Liver (tissue), 3 donors: ENCODE measurements around the gene OR1E2.
"Not testable (repeated sequence)": the region's sequence is repeated elsewhere in the genome, so short reads cannot be mapped to it uniquely, and the experiment has no call there.

Source experiments
- JUND ChIP-seq, 2 donors: IDR thresholded peaks; 2 replicates each; pipeline ENCODE4 v1.6.1; 2016; ENCODE audit warnings: antibody characterized with exemption in 2 of 2
- RAD21 ChIP-seq, 2 donors: IDR thresholded peaks; 2 replicates each; pipeline ENCODE4 v1.6.1; 2016; ENCODE audit warnings: antibody characterized with exemption in 2 of 2, mild to moderate bottlenecking in 2 of 2
- TAF1 ChIP-seq: conservative IDR thresholded peaks from 2 replicates; pipeline ENCODE4 v1.6.1; 2016; ENCODE audit warnings: antibody characterized with exemption, mild to moderate bottlenecking
- TF ChIP-seq, protein P1 (sequence below): fragments of 150-350 bp; IDR thresholded peaks from 2 replicates; pipeline ENCODE4 v1.5.1; 2017; ENCODE audit warnings: improper control_type of control experiment, low read depth, low read length; ENCODE audit not compliant: missing input control
- TF ChIP-seq, protein P2 (sequence below): IDR thresholded peaks from 2 replicates; pipeline ENCODE4 v1.6.1; 2016; ENCODE audit warnings: antibody characterized with exemption
- donor health status: healthy.
- donor health status: healthy.

DNA sequence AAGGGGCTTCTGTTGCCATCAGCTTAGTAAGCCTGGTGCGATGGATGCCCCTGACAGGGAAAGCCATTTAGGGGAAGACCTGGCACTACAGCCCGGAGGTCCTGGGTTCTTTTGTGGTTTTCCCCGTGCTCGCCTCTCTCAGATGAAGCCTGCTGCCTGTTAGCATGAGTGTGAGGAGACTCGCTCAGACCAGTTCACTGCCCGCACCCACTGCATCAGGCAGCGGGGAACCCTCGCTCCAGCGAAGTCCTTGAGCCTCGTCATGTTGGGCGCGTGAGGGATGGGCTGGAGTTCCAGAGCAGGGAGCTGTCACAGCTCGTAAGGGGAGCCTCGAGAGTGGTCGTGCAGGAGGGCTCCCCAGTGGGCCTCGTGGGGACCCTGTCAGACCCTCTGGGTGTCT is 21.4 kb downstream of the OR1E2 start:
- TF ChIP-seq TAF1; RAD21 (IDR thresholded peaks at IDR 0.05); JUND (IDR thresholded peaks at IDR 0.05): not testable (repeated sequence)
- TF ChIP-seq, protein P1, sequence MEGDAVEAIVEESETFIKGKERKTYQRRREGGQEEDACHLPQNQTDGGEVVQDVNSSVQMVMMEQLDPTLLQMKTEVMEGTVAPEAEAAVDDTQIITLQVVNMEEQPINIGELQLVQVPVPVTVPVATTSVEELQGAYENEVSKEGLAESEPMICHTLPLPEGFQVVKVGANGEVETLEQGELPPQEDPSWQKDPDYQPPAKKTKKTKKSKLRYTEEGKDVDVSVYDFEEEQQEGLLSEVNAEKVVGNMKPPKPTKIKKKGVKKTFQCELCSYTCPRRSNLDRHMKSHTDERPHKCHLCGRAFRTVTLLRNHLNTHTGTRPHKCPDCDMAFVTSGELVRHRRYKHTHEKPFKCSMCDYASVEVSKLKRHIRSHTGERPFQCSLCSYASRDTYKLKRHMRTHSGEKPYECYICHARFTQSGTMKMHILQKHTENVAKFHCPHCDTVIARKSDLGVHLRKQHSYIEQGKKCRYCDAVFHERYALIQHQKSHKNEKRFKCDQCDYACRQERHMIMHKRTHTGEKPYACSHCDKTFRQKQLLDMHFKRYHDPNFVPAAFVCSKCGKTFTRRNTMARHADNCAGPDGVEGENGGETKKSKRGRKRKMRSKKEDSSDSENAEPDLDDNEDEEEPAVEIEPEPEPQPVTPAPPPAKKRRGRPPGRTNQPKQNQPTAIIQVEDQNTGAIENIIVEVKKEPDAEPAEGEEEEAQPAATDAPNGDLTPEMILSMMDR = not testable (repeated sequence)
- TF ChIP-seq, protein P2, sequence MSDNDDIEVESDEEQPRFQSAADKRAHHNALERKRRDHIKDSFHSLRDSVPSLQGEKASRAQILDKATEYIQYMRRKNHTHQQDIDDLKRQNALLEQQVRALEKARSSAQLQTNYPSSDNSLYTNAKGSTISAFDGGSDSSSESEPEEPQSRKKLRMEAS = not testable (repeated sequence)
